ENCODE data around the gene STOML3.
A peak's percentile ranks its signal among the peaks of the same experiment; 100 is the strongest.

STOML3 gene

GRCh38 chr13:38981096-38981495 is 9.5 kb downstream of the STOML3 start:
- no peak for DNase-seq (ENCODE audit: low read depth)

GRCh38 chr13:38980750-38981078 is 9.9 kb downstream of the STOML3 start:
- no peak for DNase-seq (ENCODE audit: low read depth)

GRCh38 chr13:38979891-38980749 is 10.5 kb downstream of the STOML3 start:
- DNase-seq (ENCODE audit: low read depth) = no peak

- DNase-seq (ENCODE audit: low read depth) = no peak
Measured at GRCh38 chr13:38970380-38971051, 20.1 kb downstream of the STOML3 start.

GRCh38 chr13:38969187-38969586 is 21.4 kb downstream of the STOML3 start:
- no peak for DNase-seq (ENCODE audit: low read depth)

- DNase-seq (ENCODE audit: low read depth) = no peak
Measured at GRCh38 chr13:38967446-38967845, 23.2 kb downstream of the STOML3 start.

GRCh38 chr13:38965281-38965680 is 25.4 kb downstream of the STOML3 start:
- DNase-seq (ENCODE audit: low read depth) = no peak

- no peak for DNase-seq (ENCODE audit: low read depth)
Measured at GRCh38 chr13:38960175-38960574, 30.5 kb downstream of the STOML3 start.

- no peak for DNase-seq (ENCODE audit: low read depth)
Measured at GRCh38 chr13:38957794-38958592, 32.6 kb downstream of the STOML3 start.

GRCh38 chr13:38954844-38955243 is 35.8 kb downstream of the STOML3 start:
- DNase-seq (ENCODE audit: low read depth) = no peak

GRCh38 chr13:38954291-38954690 is 36.3 kb downstream of the STOML3 start:
- no peak for DNase-seq (ENCODE audit: low read depth)

- DNase-seq (ENCODE audit: low read depth) = no peak
Measured at GRCh38 chr13:38952827-38953226, 37.8 kb downstream of the STOML3 start.

GRCh38 chr13:38951525-38952313 is 38.9 kb downstream of the STOML3 start:
- no peak for DNase-seq (ENCODE audit: low read depth)

- DNase-seq (ENCODE audit: low read depth) = no peak
Measured at GRCh38 chr13:38950987-38951386, 39.6 kb downstream of the STOML3 start.

GRCh38 chr13:38947054-38947453 is 43.6 kb downstream of the STOML3 start:
- DNase-seq (ENCODE audit: low read depth) = no peak

- no peak for DNase-seq (ENCODE audit: low read depth)
Measured at GRCh38 chr13:38944219-38944618, 46.4 kb downstream of the STOML3 start.

GRCh38 chr13:38943231-38943630 is 47.4 kb downstream of the STOML3 start:
- no peak for DNase-seq (ENCODE audit: low read depth)

GRCh38 chr13:38941353-38941945 is 49.2 kb downstream of the STOML3 start:
- DNase-seq (ENCODE audit: low read depth) = peak; percentile 2

GRCh38 chr13:38933786-38934185 is 56.8 kb downstream of the STOML3 start:
- no peak for DNase-seq (ENCODE audit: low read depth)

GRCh38 chr13:38922170-38922569 is 68.5 kb downstream of the STOML3 start:
- no peak for DNase-seq (ENCODE audit: low read depth)

- no peak for DNase-seq (ENCODE audit: low read depth)
Measured at GRCh38 chr13:38921081-38921480, 69.5 kb downstream of the STOML3 start.

All from GM04503 (cell line).